ENCODE data around the gene EWSR1.

DNA sequence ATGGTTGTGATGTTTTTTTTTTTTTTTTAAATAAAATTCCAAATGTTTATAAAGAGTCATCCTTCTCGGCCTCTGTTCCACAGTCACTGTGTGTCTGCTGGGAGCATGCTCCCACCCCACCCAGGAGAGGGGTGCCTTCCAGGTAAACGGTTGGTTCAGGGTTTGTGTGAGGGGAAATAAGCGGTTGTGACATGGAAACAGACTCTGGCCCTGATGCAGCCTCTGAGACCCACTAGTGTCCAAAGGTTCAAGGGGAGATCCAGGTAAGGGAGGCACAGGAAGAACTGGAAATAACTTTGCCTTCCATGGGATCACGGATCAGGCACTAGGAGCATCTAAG is 32.4 kb downstream of the EWSR1 start:
- no peak for TF ChIP-seq CTCF (IDR thresholded peaks at IDR 0.05; ENCODE audit: insufficient read depth, low read length)
- TF ChIP-seq POLR2AphosphoS5 (IDR thresholded peaks at IDR 0.05; ENCODE audit: low read depth) = no peak
- TF ChIP-seq SPI1 (IDR thresholded peaks at IDR 0.05; ENCODE audit: borderline replicate concordance, low read depth) = no peak
- TF ChIP-seq REST (IDR thresholded peaks at IDR 0.05; ENCODE audit: insufficient replicate concordance, low read depth) = no peak
- TF ChIP-seq GABPA (IDR thresholded peaks at IDR 0.05; ENCODE audit: low read depth) = no peak

Measured in HL-60 (cell line).